Prostate gland (tissue), 2 donors: ENCODE data around the gene MOCS1. TPM values are rescaled to one million over a fixed set of nuclear protein-coding genes. Genes with fewer than 3 reads are reported as not detected.

Experiments
- DNase-seq: peaks from one replicate; pipeline ENCODE4 v3.0.0-alpha.2; 2019; ENCODE audit warnings: low spot score
- H3K27ac ChIP-seq, 2 donors: fragments of 200-600 bp; sonication (generic); 2 replicates each; pipeline ENCODE4 v1.5.1; 2017 to 2019
- H3K27me3 ChIP-seq: fragments of 200-600 bp; sonication (generic); replicated peaks from 2 replicates; pipeline ENCODE4 v1.5.1; 2019; ENCODE audit not compliant: insufficient read depth
- H3K36me3 ChIP-seq, 2 donors: fragments of 200-600 bp; sonication (generic); 1 replicate in 1 of 2; 2 replicates in 1 of 2; pipeline versions ENCODE4 v1.5.1 to v1.8.1; 2017 to 2019
- H3K4me1 ChIP-seq: fragments of 200-600 bp; sonication (generic); replicated peaks from 2 replicates; pipeline ENCODE4 v1.5.1; 2019
- H3K4me3 ChIP-seq, 2 donors: fragments of 200-600 bp; sonication (generic); 2 replicates each; pipeline ENCODE4 v1.5.1; 2017 to 2019
- H3K9me3 ChIP-seq: fragments of 200-600 bp; sonication (generic); 2 replicates; pipeline ENCODE4 v1.5.1; 2017
- POLR2A ChIP-seq: fragments of 450-650 bp; IDR thresholded peaks from one replicate; pipeline ENCODE4 v1.6.1; 2016; ENCODE audit warnings: antibody characterized with exemption, mild to moderate bottlenecking
- POLR2AphosphoS5 ChIP-seq: sonication (generic); formaldehyde crosslinking; IDR thresholded peaks from one replicate; pipeline ENCODE4 v1.6.1; 2017; ENCODE audit warnings: antibody characterized with exemption
- WGBS: methylation state at CpG from one replicate; pipeline ENCODE4 v1.1.5; 2018; 5-methylcytosine and 5-hydroxymethylcytosine counted together
- intact Hi-C: fragments of 100-400 bp; cut with DNase I; formaldehyde crosslinking; loops from one replicate; pipeline ENCODE4 v1.14.2; 2022
- total RNA-seq, 2 donors: library from RNA; depleted of rRNA; stranded (reverse); fragments of >200 nt; gene quantifications; one replicate each; pipeline ENCODE4 v1.1.0, GENCODE V29; 2016
- TF ChIP-seq, protein P1 (sequence below), 4 experiments: fragments of 200-600 bp in 2 of 4; fragments of 450-650 bp in 2 of 4; sonication (generic) in 2 of 4; IDR thresholded peaks; 1 replicate in 3 of 4; 2 replicates in 1 of 4; pipeline ENCODE4 v1.5.1; 2016 to 2019; ENCODE audit warnings: antibody characterized with exemption in 4 of 4, mild to moderate bottlenecking in 2 of 4, moderate library complexity in 2 of 4

Gene MOCS1
- total RNA-seq, 2 donors from 2014 or later: 7.2 to 19.8 TPM

DNA sequence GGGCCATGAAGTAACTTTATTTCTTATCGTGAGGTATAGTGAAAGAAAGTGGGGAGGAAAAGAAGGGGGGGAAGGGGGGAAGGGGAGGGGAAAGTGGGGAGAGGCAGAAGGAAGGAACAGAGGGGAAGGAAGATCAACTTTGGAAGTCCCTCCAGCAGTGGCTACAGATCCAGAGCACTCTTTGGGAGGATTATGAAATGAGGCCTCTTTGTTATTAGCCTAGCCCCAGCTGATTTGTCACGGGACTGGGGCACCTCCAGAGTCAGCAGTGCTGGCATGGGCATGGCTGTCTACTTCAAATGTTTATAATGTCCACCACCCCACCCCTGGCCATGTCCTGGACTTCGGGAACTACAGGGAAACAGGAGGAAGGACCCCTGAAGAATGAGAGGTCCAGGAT lies 7.6 kb downstream of the MOCS1 start:
- intact Hi-C loops: no loop called here
- no peak overlapping the region for H3K27ac ChIP-seq
- H3K4me1 ChIP-seq: no peaks in the 10 kb centered on the region
- no peak for DNase-seq
- no peak overlapping the region for H3K4me3 ChIP-seq
- 74% methylated on average over 3 of the region's 3 CpGs for WGBS
- no peaks in the 10 kb centered on the region for H3K36me3 ChIP-seq
- no peaks in the 10 kb centered on the region for H3K27me3 ChIP-seq
- H3K9me3 ChIP-seq: no peaks in the 10 kb centered on the region
- TF ChIP-seq, protein P1, sequence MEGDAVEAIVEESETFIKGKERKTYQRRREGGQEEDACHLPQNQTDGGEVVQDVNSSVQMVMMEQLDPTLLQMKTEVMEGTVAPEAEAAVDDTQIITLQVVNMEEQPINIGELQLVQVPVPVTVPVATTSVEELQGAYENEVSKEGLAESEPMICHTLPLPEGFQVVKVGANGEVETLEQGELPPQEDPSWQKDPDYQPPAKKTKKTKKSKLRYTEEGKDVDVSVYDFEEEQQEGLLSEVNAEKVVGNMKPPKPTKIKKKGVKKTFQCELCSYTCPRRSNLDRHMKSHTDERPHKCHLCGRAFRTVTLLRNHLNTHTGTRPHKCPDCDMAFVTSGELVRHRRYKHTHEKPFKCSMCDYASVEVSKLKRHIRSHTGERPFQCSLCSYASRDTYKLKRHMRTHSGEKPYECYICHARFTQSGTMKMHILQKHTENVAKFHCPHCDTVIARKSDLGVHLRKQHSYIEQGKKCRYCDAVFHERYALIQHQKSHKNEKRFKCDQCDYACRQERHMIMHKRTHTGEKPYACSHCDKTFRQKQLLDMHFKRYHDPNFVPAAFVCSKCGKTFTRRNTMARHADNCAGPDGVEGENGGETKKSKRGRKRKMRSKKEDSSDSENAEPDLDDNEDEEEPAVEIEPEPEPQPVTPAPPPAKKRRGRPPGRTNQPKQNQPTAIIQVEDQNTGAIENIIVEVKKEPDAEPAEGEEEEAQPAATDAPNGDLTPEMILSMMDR (IDR thresholded peaks at IDR 0.05): no peak
- TF ChIP-seq POLR2AphosphoS5 (no peak), POLR2A (no peak)

DNA sequence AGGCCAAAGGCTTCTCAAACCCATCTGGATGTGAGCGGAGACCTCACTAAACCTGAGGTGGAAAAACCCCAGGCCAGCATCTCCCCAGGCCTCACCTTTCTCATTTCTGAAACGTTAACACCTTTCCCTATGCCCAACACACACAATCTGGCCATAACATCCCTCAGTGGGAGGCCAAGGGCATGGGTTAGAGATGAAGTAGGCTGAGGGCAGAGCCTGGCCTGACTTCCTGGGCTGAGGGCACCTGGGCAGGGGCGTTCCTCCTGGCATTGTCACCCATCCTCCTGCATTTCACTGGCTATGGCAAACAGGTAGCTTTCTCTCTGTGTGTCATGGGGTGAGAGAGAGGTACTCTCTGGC lies 8.4 kb downstream of the MOCS1 start:
- no peak for DNase-seq
- TF ChIP-seq POLR2AphosphoS5: no peak
- TF ChIP-seq, protein P1 (IDR thresholded peaks at IDR 0.05): no peak
- TF ChIP-seq POLR2A: no peak
- no peak overlapping the region for H3K4me3 ChIP-seq
- 95% methylated on average over 3 of the region's 3 CpGs for WGBS
- H3K9me3 ChIP-seq: no peaks in the 10 kb centered on the region
- H3K4me1 ChIP-seq: no peaks in the 10 kb centered on the region
- H3K27me3 ChIP-seq: no peaks in the 10 kb centered on the region
- H3K36me3 ChIP-seq: no peaks in the 10 kb centered on the region
- intact Hi-C loops: no loop called here
- no peak overlapping the region for H3K27ac ChIP-seq

DNA sequence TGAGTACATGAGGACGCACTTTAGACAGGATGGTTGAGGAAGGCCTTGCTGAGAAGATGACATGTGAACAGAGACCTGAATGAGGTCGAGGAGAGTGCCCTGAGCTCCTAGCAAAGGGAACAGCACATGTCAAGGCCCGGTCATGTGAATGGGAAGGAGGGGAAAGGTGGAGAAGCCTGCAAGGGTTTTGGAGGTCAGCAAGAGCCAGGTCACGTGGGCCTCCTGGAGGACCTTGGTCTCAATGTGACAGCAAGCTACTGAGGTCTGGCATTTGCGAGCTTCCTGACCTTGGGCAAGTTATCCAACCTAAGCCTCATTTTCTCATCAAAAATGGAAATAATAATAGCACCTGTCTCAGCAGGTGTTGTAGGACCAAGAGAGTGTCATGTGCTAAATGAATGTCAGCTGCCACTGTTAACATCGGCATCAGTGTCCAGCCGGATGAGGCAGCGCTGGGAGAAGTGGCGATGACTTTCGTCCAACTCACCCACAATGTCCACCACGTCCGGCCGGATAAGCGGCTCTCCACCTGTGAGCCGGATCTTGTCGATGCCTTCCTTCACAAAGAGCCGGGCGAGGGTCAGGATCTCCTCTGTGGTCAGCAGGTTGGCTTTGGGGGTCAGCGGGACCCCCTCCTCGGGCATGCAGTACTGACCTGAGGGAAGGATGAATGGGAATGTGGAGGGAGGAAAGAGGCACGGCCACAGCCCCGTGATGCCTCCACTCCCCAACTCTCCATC lies 8.9 kb downstream of the MOCS1 start:
- H3K4me3 ChIP-seq: no peak overlapping the region
- TF ChIP-seq POLR2AphosphoS5 (no peak), POLR2A (no peak)
- TF ChIP-seq, protein P1 (IDR thresholded peaks at IDR 0.05): no peak
- DNase-seq: no peak
- no peaks in the 10 kb centered on the region for H3K27me3 ChIP-seq
- H3K36me3 ChIP-seq: no peaks in the 10 kb centered on the region
- WGBS: 94% methylated on average over 21 of the region's 22 CpGs
- H3K9me3 ChIP-seq: no peaks in the 10 kb centered on the region
- intact Hi-C loops: no loop called here
- no peaks in the 10 kb centered on the region for H3K4me1 ChIP-seq
- H3K27ac ChIP-seq: no peak overlapping the region

DNA sequence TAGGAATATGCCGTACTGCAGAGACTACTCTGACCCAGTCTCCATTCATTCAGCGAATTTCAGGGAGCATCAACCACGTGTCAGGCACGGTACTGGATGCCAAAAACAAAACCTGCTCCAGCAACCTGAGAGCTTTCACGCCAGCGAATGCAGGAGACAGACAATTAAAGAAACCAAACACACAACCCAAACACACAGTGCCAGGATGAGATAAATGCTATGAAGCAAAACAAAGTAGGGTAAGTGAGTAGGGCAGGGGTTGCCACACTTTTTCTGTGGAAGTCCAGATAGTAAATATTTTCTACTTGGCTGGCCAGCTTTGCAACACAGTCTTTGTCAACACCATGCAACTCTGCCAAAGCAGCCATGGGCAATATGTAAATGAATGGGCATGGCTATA lies 10.0 kb downstream of the MOCS1 start:
- Histone ChIP-seq H3K27ac (no peak overlapping the region), H3K9me3 (no peaks in the 10 kb centered on the region), H3K36me3 (no peaks in the 10 kb centered on the region), H3K4me1 (no peaks in the 10 kb centered on the region), H3K27me3 (no peaks in the 10 kb centered on the region), H3K4me3 (no peak overlapping the region)
- intact Hi-C loops: no loop called here
- WGBS: 52% methylated on average over 6 of the region's 6 CpGs
- TF ChIP-seq, protein P1 (IDR thresholded peaks at IDR 0.05): no peak
- TF ChIP-seq POLR2A (no peak), POLR2AphosphoS5 (peak; percentile 34)
- peak; percentile 14 for DNase-seq

DNA sequence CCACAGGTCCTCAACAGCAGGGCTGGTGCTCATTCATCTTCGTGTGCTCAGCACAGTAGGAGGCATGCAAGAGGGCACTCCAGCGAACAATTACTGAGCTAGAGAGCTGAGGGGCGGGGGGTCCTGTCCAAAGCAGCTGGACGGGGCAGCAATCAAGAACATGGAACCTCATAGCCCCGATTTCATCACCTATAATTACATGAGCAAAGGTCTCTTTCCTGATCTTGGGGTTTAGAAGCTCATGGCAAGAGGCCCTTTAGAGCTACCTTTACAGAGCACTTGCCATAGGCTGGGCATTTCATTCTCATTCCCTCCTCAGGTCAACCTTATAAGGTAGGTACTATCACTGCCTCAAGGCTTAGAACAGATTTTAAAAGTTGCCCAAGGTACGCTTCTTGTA lies 10.4 kb downstream of the MOCS1 start:
- intact Hi-C loops: no loop called here
- H3K4me3 ChIP-seq: no peak overlapping the region
- 88% methylated on average over 6 of the region's 6 CpGs for WGBS
- H3K9me3 ChIP-seq: no peaks in the 10 kb centered on the region
- H3K27ac ChIP-seq: no peak overlapping the region
- no peaks in the 10 kb centered on the region for H3K27me3 ChIP-seq
- no peaks in the 10 kb centered on the region for H3K4me1 ChIP-seq
- no peaks in the 10 kb centered on the region for H3K36me3 ChIP-seq
- DNase-seq: no peak
- TF ChIP-seq POLR2A (no peak), POLR2AphosphoS5 (no peak)
- TF ChIP-seq, protein P1 (IDR thresholded peaks at IDR 0.05): no peak
